Vagina (tissue), 2 donors: ENCODE data around the gene CNTLN.
"Not testable (repeated sequence)": the region's sequence is repeated elsewhere in the genome, so short reads cannot be mapped to it uniquely, and the experiment has no call there.

Experiments
- CTCF ChIP-seq, 3 experiments: fragments of 450-650 bp in 2 of 3; fragments of 200-600 bp in 1 of 3; sonication (generic) in 1 of 3; IDR thresholded peaks; one replicate each; pipeline ENCODE4 v1.5.1; 2017 to 2019; ENCODE audit warnings: antibody characterized with exemption in 3 of 3, mild to moderate bottlenecking in 2 of 3, moderate library complexity in 2 of 3
- POLR2AphosphoS5 ChIP-seq, 2 donors: sonication (generic); formaldehyde crosslinking; IDR thresholded peaks; one replicate each; pipeline ENCODE4 v1.9.0; 2017; ENCODE audit warnings: antibody characterized with exemption in 2 of 2, mild to moderate bottlenecking in 2 of 2, low read depth in 1 of 2; ENCODE audit not compliant: insufficient read depth in 1 of 2

- TF ChIP-seq CTCF (IDR thresholded peaks at IDR 0.05); POLR2AphosphoS5 (IDR thresholded peaks at IDR 0.05; ENCODE audit: insufficient read depth in 1 of 2, low read depth in 1 of 2): not testable (repeated sequence)
Measured at GRCh38 chr9:17397166-17397728, 262.4 kb downstream of the CNTLN start.
